HL-60 (cell line): ENCODE results near the gene CYP2C19.
"Not testable (repeated sequence)": the region's sequence is repeated elsewhere in the genome, so short reads cannot be mapped to it uniquely, and the experiment has no call there.

Experiments
- DNase-seq, 2 experiments: peaks; one replicate each; pipeline ENCODE4 v3.0.0-alpha.2; 2010 to 2020; ENCODE audit warnings: low read depth in 1 of 2, low spot score in 1 of 2
- H3K27ac ChIP-seq: fragments of 250-450 bp; sonication (Bioruptor Pico); replicated peaks from 2 replicates; pipeline ENCODE4 v1.5.1; 2020; ENCODE audit warnings: mild to moderate bottlenecking, moderate library complexity
- H3K27me3 ChIP-seq: fragments of 250-450 bp; sonication (Bioruptor Pico); 2 replicates; pipeline ENCODE4 v1.5.1; 2021; ENCODE audit warnings: mild to moderate bottlenecking, moderate library complexity; ENCODE audit not compliant: insufficient read depth, poor library complexity, severe bottlenecking
- H3K4me3 ChIP-seq: replicated peaks from 2 replicates; pipeline ENCODE4 v1.5.1; 2011; ENCODE audit warnings: mild to moderate bottlenecking, control low read depth, low read length; ENCODE audit not compliant: insufficient read depth
- CTCF ChIP-seq: IDR thresholded peaks from one replicate; pipeline ENCODE4 v1.5.1; 2011; ENCODE audit warnings: low read length, control low read depth, inconsistent platforms; ENCODE audit not compliant: insufficient read depth
- GABPA ChIP-seq: IDR thresholded peaks from 2 replicates; pipeline ENCODE4 v1.6.1; 2012; ENCODE audit warnings: low read depth
- POLR2AphosphoS5 ChIP-seq: IDR thresholded peaks from 2 replicates; pipeline ENCODE4 v1.6.1; 2012; ENCODE audit warnings: low read depth
- REST ChIP-seq: IDR thresholded peaks from 2 replicates; pipeline ENCODE4 v1.6.1; 2012; ENCODE audit warnings: low read depth; ENCODE audit not compliant: insufficient replicate concordance
- SPI1 ChIP-seq: IDR thresholded peaks from 2 replicates; pipeline ENCODE4 v1.6.1; 2012; ENCODE audit warnings: low read depth, mild to moderate bottlenecking, borderline replicate concordance

CYP2C19 gene

DNA sequence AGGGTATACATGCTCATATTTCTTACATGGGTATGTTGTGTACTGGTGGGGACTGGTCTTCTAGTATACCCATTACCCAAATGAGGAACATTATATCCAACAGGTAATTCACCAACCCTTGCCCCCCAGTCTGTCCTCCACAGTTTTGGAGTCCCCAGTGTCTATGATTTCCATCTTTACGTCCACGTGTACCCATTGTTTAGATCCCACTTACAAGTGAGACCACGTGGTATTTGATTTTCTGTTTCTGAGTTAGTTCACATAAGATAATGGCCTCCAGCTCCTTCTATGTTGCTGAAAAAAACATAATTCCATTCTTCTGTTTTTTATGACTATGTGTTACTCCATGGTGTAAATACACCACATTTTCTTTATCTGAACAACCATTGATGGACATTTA is 126.6 kb downstream of the CYP2C19 start:
- no peak for TF ChIP-seq SPI1
- TF ChIP-seq GABPA: no peak
- TF ChIP-seq REST: no peak
- TF ChIP-seq CTCF: no peak
- TF ChIP-seq POLR2AphosphoS5: no peak
- no peak for DNase-seq
- Histone ChIP-seq H3K27me3 (no peaks in the 10 kb centered on the region), H3K4me3 (no peak overlapping the region), H3K27ac (no peak overlapping the region)

GRCh38 chr10:94890264-94891022 is 128.0 kb downstream of the CYP2C19 start:
- Histone ChIP-seq H3K27me3 (no peaks in the 10 kb centered on the region), H3K27ac (no peak overlapping the region), H3K4me3 (no peak overlapping the region)
- no peak for DNase-seq
- TF ChIP-seq SPI1 (no peak), REST (no peak), CTCF (no peak), GABPA (no peak), POLR2AphosphoS5 (no peak)

GRCh38 chr10:94898414-94898813 is 135.9 kb downstream of the CYP2C19 start:
- not testable (repeated sequence) for DNase-seq, H3K27me3 ChIP-seq, H3K27ac ChIP-seq, H3K4me3 ChIP-seq

DNA sequence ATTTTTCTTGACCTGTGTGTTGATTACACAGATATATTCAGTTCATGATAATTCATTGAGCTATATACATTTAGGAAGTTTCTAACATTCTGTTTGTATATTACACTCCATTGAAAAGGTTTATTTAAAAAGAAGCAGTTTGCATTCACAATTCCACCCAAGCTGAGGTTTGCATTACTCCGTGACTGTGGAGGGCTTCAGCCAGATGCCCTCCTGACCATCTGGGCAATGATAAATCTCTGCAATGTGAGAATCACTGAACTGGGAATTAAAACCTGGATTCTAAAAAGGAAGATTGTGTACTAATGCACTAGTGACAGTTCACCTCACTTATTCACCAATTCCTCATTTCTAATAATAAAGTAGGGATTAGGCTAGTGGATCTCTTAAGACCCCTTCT is 139.6 kb downstream of the CYP2C19 start:
- H3K27me3 ChIP-seq: no peaks in the 10 kb centered on the region
- H3K4me3 ChIP-seq: no peak overlapping the region
- no peak for TF ChIP-seq GABPA
- no peak for TF ChIP-seq POLR2AphosphoS5
- no peak for TF ChIP-seq REST
- TF ChIP-seq CTCF: no peak
- no peak for TF ChIP-seq SPI1
- no peak overlapping the region for H3K27ac ChIP-seq
- no peak for DNase-seq
